ENCODE data around the gene GNPTAB. TPM values are rescaled to one million over a fixed set of nuclear protein-coding genes. Genes with fewer than 3 reads are reported as not detected.

The GNPTAB gene
- polyA plus RNA-seq, 2 of the 4 experiments (the other 2 are of a cell fraction), result 20.3 to 29.3 TPM

DNA sequence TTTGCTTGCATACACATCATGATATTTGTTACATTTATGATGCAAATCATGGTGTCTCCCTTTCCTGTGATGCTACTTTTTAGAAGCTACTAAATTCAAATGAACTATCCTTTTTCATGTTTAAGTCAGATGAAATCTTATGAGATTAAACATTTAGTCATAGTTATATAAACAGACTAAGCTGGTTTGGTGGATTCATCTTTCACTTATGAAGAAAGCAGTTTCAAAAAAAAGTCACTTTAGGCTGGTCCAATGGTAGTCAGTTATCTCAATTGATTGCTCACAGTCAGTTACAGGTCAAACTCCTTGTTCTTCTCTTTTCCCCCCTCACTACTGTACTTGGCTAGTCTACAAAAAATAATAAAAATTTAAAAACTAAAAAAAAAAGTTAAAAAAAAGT lies 111.2 kb downstream of the GNPTAB start:
- Histone ChIP-seq H3K27ac (no peak overlapping the region), H3K4me2 (no peak overlapping the region), H3K9me3 (no peaks in the 10 kb centered on the region), H3K4me1 (peaks cover 10% of the 10 kb centered on the region), H3K4me3 (no peak overlapping the region)
- DNase-seq (ENCODE audit: low read depth in 1 of 2, low spot score in 1 of 2) (no peak), ATAC-seq (no peak), FAIRE-seq (no peak)
- TF ChIP-seq RCOR1 (IDR thresholded peaks at IDR 0.05; ENCODE audit: low read depth, low read length) (no peak), NFE2L2 (conservative IDR thresholded peaks at IDR 0.05; ENCODE audit: low read length) (no peak), POLR2A (IDR thresholded peaks at IDR 0.05; ENCODE audit: low read length) (no peak), MAFK (IDR thresholded peaks at IDR 0.05; ENCODE audit: partially characterized antibody) (no peak), FOSB (CRISPR knock-in tag; IDR thresholded peaks at IDR 0.05) (no peak), TP53 (CRISPR knock-in tag; IDR thresholded peaks at IDR 0.05) (no peak), ZFP36 (IDR thresholded peaks at IDR 0.05; ENCODE audit: borderline replicate concordance, partially characterized antibody) (no peak), EP300 (IDR thresholded peaks at IDR 0.05) (no peak), PHF8 (IDR thresholded peaks at IDR 0.05; ENCODE audit: borderline replicate concordance, low read depth) (no peak), POLR2AphosphoS2 (conservative IDR thresholded peaks at IDR 0.05; ENCODE audit: low read length) (no peak), E2F6 (IDR thresholded peaks at IDR 0.05; ENCODE audit: borderline replicate concordance, low read depth) (no peak)
- TF ChIP-seq, protein P1, sequence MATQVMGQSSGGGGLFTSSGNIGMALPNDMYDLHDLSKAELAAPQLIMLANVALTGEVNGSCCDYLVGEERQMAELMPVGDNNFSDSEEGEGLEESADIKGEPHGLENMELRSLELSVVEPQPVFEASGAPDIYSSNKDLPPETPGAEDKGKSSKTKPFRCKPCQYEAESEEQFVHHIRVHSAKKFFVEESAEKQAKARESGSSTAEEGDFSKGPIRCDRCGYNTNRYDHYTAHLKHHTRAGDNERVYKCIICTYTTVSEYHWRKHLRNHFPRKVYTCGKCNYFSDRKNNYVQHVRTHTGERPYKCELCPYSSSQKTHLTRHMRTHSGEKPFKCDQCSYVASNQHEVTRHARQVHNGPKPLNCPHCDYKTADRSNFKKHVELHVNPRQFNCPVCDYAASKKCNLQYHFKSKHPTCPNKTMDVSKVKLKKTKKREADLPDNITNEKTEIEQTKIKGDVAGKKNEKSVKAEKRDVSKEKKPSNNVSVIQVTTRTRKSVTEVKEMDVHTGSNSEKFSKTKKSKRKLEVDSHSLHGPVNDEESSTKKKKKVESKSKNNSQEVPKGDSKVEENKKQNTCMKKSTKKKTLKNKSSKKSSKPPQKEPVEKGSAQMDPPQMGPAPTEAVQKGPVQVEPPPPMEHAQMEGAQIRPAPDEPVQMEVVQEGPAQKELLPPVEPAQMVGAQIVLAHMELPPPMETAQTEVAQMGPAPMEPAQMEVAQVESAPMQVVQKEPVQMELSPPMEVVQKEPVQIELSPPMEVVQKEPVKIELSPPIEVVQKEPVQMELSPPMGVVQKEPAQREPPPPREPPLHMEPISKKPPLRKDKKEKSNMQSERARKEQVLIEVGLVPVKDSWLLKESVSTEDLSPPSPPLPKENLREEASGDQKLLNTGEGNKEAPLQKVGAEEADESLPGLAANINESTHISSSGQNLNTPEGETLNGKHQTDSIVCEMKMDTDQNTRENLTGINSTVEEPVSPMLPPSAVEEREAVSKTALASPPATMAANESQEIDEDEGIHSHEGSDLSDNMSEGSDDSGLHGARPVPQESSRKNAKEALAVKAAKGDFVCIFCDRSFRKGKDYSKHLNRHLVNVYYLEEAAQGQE (IDR thresholded peaks at IDR 0.05), result no peak
- TF ChIP-seq, protein P2, sequence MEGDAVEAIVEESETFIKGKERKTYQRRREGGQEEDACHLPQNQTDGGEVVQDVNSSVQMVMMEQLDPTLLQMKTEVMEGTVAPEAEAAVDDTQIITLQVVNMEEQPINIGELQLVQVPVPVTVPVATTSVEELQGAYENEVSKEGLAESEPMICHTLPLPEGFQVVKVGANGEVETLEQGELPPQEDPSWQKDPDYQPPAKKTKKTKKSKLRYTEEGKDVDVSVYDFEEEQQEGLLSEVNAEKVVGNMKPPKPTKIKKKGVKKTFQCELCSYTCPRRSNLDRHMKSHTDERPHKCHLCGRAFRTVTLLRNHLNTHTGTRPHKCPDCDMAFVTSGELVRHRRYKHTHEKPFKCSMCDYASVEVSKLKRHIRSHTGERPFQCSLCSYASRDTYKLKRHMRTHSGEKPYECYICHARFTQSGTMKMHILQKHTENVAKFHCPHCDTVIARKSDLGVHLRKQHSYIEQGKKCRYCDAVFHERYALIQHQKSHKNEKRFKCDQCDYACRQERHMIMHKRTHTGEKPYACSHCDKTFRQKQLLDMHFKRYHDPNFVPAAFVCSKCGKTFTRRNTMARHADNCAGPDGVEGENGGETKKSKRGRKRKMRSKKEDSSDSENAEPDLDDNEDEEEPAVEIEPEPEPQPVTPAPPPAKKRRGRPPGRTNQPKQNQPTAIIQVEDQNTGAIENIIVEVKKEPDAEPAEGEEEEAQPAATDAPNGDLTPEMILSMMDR (IDR thresholded peaks at IDR 0.05), result no peak
- ChIA-PET POLR2A (no interaction called here), CTCF (interaction anchor here (0.6 kb wide), 1 partner anchor 29 kb away, joined by 3 read pairs; no protein-coding TSS in a partner anchor)

- ChIA-PET POLR2A (no interaction called here), CTCF (interaction anchor here (1.0 kb wide), 1 partner anchor 15 kb away, joined by 3 read pairs; no protein-coding TSS in a partner anchor)
- H3K27ac ChIP-seq, result no peak overlapping the region
These were observed 115.8 kb downstream of the GNPTAB start for GRCh38 chr12:101714877-101715444.

More at GRCh38 chr12:101714877-101715444, 115.8 kb downstream of the GNPTAB start:
- WGBS (ENCODE audit: missing lambda C conversion rate), result 86% methylated on average over 3 of the region's 3 CpGs
- DNase-seq (ENCODE audit: low read depth in 1 of 2, low spot score in 1 of 2), result no peak
- FAIRE-seq, result no peak
- no peak overlapping the region for H3K4me3 ChIP-seq
- TF ChIP-seq ZNF302 (CRISPR knock-in tag; IDR thresholded peaks at IDR 0.05) (no peak), FOSL2 (IDR thresholded peaks at IDR 0.05) (no peak), FOSL2 (CRISPR knock-in tag; IDR thresholded peaks at IDR 0.05) (no peak), EHMT2 (IDR thresholded peaks at IDR 0.05; ENCODE audit: low read depth) (no peak), TP53 (CRISPR knock-in tag; IDR thresholded peaks at IDR 0.05) (no peak), FOXS1 (CRISPR knock-in tag; IDR thresholded peaks at IDR 0.05) (no peak), POLR2A (IDR thresholded peaks at IDR 0.05; ENCODE audit: low read length) (no peak), HES2 (IDR thresholded peaks at IDR 0.05) (no peak), RFX5 (IDR thresholded peaks at IDR 0.05) (no peak), POLR2AphosphoS2 (conservative IDR thresholded peaks at IDR 0.05; ENCODE audit: low read length) (no peak), MYC (IDR thresholded peaks at IDR 0.05; ENCODE audit: borderline replicate concordance, low read length) (no peak)
- TF ChIP-seq, protein P3, sequence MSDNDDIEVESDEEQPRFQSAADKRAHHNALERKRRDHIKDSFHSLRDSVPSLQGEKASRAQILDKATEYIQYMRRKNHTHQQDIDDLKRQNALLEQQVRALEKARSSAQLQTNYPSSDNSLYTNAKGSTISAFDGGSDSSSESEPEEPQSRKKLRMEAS (IDR thresholded peaks at IDR 0.05), result no peak
- H3K4me2 ChIP-seq, result no peak overlapping the region
- H3K9me3 ChIP-seq, result no peaks in the 10 kb centered on the region
- no peak for ATAC-seq
- peaks cover 14% of the 10 kb centered on the region for H3K4me1 ChIP-seq

Data from A549 (cell line).